RWPE2 (cell line): ENCODE measurements around the gene SPAG7.
"Not testable (repeated sequence)": the region's sequence is repeated elsewhere in the genome, so short reads cannot be mapped to it uniquely, and the experiment has no call there.

Source experiments
- ATAC-seq: fragments of 200-7000 bp; cut with Tn5 transposase; 3 replicates; pipeline ENCODE4 v1.9.1; 2021; ENCODE audit warnings: low read depth
- DNase-seq: peaks from one replicate; pipeline ENCODE4 v3.0.0-alpha.2; 2020; ENCODE audit warnings: low spot score
- H3K27ac ChIP-seq: fragments of 450-650 bp; 2 replicates; pipeline ENCODE4 v1.5.1; 2017; ENCODE audit warnings: mild to moderate bottlenecking; ENCODE audit not compliant: poor library complexity, severe bottlenecking
- H3K27me3 ChIP-seq: fragments of 250-450 bp; sonication (Bioruptor Pico); 2 replicates; pipeline ENCODE4 v1.5.1; 2021; ENCODE audit warnings: mild to moderate bottlenecking, moderate library complexity; ENCODE audit not compliant: insufficient read depth, poor library complexity, severe bottlenecking
- H3K36me3 ChIP-seq: fragments of 250-450 bp; sonication (Bioruptor Pico); 2 replicates; pipeline ENCODE4 v1.5.1; 2020; ENCODE audit warnings: low read depth, mild to moderate bottlenecking, moderate library complexity
- H3K4me1 ChIP-seq: fragments of 250-450 bp; sonication (Bioruptor Pico); 2 replicates; pipeline ENCODE4 v1.5.1; 2021; ENCODE audit warnings: mild to moderate bottlenecking, moderate library complexity; ENCODE audit not compliant: insufficient read depth, poor library complexity, severe bottlenecking
- H3K4me3 ChIP-seq: fragments of 250-450 bp; sonication (Bioruptor Pico); 2 replicates; pipeline ENCODE4 v1.5.1; 2021; ENCODE audit warnings: mild to moderate bottlenecking, moderate library complexity; ENCODE audit not compliant: severe bottlenecking
- H3K9me3 ChIP-seq: fragments of 250-450 bp; sonication (Bioruptor Pico); 2 replicates; pipeline ENCODE4 v1.5.1; 2021; ENCODE audit warnings: mild to moderate bottlenecking, moderate library complexity; ENCODE audit not compliant: severe bottlenecking
- CTCF ChIP-seq: fragments of 450-650 bp; IDR thresholded peaks from one replicate; pipeline ENCODE4 v1.5.1; 2017; ENCODE audit warnings: mild to moderate bottlenecking, moderate library complexity; ENCODE audit not compliant: poor library complexity, severe bottlenecking

SPAG7 gene

GRCh38 chr17:4931963-4932362, 35.7 kb downstream of the SPAG7 start, which contains the start of gene GP1BA:
Gene GP1BA (plus strand): TSS chr17:4932277. CDS start chr17:4932605, 328 bp downstream.
- Histone ChIP-seq H3K9me3 (no peaks in the 10 kb centered on the region), H3K27ac (no peak within 1 kb of the TSS), H3K36me3 (peaks cover 3% of the 10 kb centered on the region), H3K4me1 (no peaks in the 10 kb centered on the region), H3K4me3 (no peak within 1 kb of the TSS), H3K27me3 (no peaks in the 10 kb centered on the region)
- DNase-seq = no peak
- no peak for ATAC-seq
- no peak for TF ChIP-seq CTCF

- Histone ChIP-seq H3K9me3 (no peaks in the 10 kb centered on the region), H3K4me3 (no peak overlapping the region), H3K27ac (no peak overlapping the region), H3K36me3 (no peaks in the 10 kb centered on the region), H3K4me1 (no peaks in the 10 kb centered on the region), H3K27me3 (no peaks in the 10 kb centered on the region)
- ATAC-seq (no peak), DNase-seq (no peak)
- no peak for TF ChIP-seq CTCF
Observed at GRCh38 chr17:4928881-4929280, 38.7 kb downstream of the SPAG7 start.

GRCh38 chr17:4926577-4927335, 40.9 kb downstream of the SPAG7 start:
- H3K36me3 ChIP-seq, ATAC-seq, H3K4me1 ChIP-seq, H3K27ac ChIP-seq, H3K4me3 ChIP-seq, H3K9me3 ChIP-seq, H3K27me3 ChIP-seq, DNase-seq: not testable (repeated sequence)

- TF ChIP-seq CTCF = no peak
- H3K27ac ChIP-seq = no peak overlapping the region
- H3K27me3 ChIP-seq = no peaks in the 10 kb centered on the region
- H3K4me1 ChIP-seq = no peaks in the 10 kb centered on the region
- H3K9me3 ChIP-seq = no peaks in the 10 kb centered on the region
- ATAC-seq = no peak
- H3K4me3 ChIP-seq = no peak overlapping the region
- no peak for DNase-seq
- H3K36me3 ChIP-seq = no peaks in the 10 kb centered on the region
Observed at GRCh38 chr17:4921320-4921719, 46.3 kb downstream of the SPAG7 start.

- Histone ChIP-seq H3K27me3 (no peaks in the 10 kb centered on the region), H3K36me3 (no peaks in the 10 kb centered on the region), H3K27ac (no peak overlapping the region), H3K4me3 (no peak overlapping the region), H3K4me1 (no peaks in the 10 kb centered on the region), H3K9me3 (no peaks in the 10 kb centered on the region)
- no peak for TF ChIP-seq CTCF
- ATAC-seq (peak; percentile 50; the same call in 1 of the 3 replicates), DNase-seq (no peak)
Observed at GRCh38 chr17:4920351-4921048, 47.1 kb downstream of the SPAG7 start.
